Measurements from ENCODE around the gene SAFB2. TPM values are rescaled to one million over a fixed set of nuclear protein-coding genes. Genes with fewer than 3 reads are reported as not detected.

The SAFB2 gene
- total RNA-seq, 1 experiment from 2014 or later: 86.9 TPM

GRCh38 chr19:5588906-5589676, 33.5 kb downstream of the SAFB2 start:
- TF ChIP-seq EZH2phosphoT487 (IDR thresholded peaks at IDR 0.05; ENCODE audit: borderline replicate concordance) (no peak), SP1 (IDR thresholded peaks at IDR 0.05; ENCODE audit: low read depth) (no peak), CEBPB (IDR thresholded peaks at IDR 0.05; ENCODE audit: low read depth) (no peak), SIN3A (IDR thresholded peaks at IDR 0.05; ENCODE audit: low read depth) (no peak), POLR2AphosphoS5 (IDR thresholded peaks at IDR 0.05; ENCODE audit: low read depth, low read length) (no peak), FOSL1 (IDR thresholded peaks at IDR 0.05; ENCODE audit: low read depth) (no peak), ZNF274 (IDR thresholded peaks at IDR 0.05; ENCODE audit: low read depth, low read length) (no peak), JUND (IDR thresholded peaks at IDR 0.05) (no peak)
- TF ChIP-seq, protein P1, sequence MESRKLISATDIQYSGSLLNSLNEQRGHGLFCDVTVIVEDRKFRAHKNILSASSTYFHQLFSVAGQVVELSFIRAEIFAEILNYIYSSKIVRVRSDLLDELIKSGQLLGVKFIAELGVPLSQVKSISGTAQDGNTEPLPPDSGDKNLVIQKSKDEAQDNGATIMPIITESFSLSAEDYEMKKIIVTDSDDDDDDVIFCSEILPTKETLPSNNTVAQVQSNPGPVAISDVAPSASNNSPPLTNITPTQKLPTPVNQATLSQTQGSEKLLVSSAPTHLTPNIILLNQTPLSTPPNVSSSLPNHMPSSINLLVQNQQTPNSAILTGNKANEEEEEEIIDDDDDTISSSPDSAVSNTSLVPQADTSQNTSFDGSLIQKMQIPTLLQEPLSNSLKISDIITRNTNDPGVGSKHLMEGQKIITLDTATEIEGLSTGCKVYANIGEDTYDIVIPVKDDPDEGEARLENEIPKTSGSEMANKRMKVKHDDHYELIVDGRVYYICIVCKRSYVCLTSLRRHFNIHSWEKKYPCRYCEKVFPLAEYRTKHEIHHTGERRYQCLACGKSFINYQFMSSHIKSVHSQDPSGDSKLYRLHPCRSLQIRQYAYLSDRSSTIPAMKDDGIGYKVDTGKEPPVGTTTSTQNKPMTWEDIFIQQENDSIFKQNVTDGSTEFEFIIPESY (IDR thresholded peaks at IDR 0.05; ENCODE audit: extremely low read depth, insufficient replicate concordance, low read length): no peak
- H3K27ac ChIP-seq (ENCODE audit: low read depth, low read length): no peak overlapping the region
- no peaks in the 10 kb centered on the region for H4K20me1 ChIP-seq (ENCODE audit: insufficient read depth)
- ChIA-PET POLR2A (no interaction called here), CTCF (no interaction called here), RAD21 (ENCODE audit: low non-redundant PET in 1 of 2, low total read pairs in 2 of 2, uncharacterized antibody in 2 of 2, unreplicated experiment in 2 of 2) (no interaction called here)
- H3K9me2 ChIP-seq (ENCODE audit: insufficient read depth): no peaks in the 10 kb centered on the region
- DNase-seq (ENCODE audit: low read depth, low spot score): no peak
- H3K27me3 ChIP-seq (ENCODE audit: insufficient read depth, low read length): no peaks in the 10 kb centered on the region
- peaks cover 5% of the 10 kb centered on the region; the same call in 1 of the 2 replicates for H3K79me2 ChIP-seq (ENCODE audit: insufficient read depth, low read length)
- H3K9ac ChIP-seq (ENCODE audit: low read length): no peak overlapping the region
- ATAC-seq: no peak
- H3K4me2 ChIP-seq (ENCODE audit: low read length): no peak overlapping the region
- H2AFZ ChIP-seq (ENCODE audit: low read depth, low read length, poor library complexity, severe bottlenecking): no peak overlapping the region
- H3K9me3 ChIP-seq (ENCODE audit: control insufficient read depth in 1 of 2, insufficient read depth in 1 of 2, low read depth in 1 of 2, low read length in 2 of 2): no peaks in the 10 kb centered on the region
- BruUV-seq (replicated peaks): no TSS peak
- H3K4me1 ChIP-seq (ENCODE audit: control insufficient read depth in 1 of 2, insufficient read depth in 2 of 2, low read length in 2 of 2): no peaks in the 10 kb centered on the region
- peaks cover 39 to 49% of the 10 kb centered on the region in 2 experiments; a peak in 3 of 4 replicates for H3K36me3 ChIP-seq (ENCODE audit: control insufficient read depth in 1 of 2, insufficient read depth in 2 of 2, low read length in 2 of 2)
- intact Hi-C loops (cut with micrococcal nuclease): no loop called here
- no peak overlapping the region for H3K4me3 ChIP-seq (replicated peaks in 1 of 2; ENCODE audit: low read depth in 1 of 2, low read length in 2 of 2)
